Measurements from ENCODE around the gene TLE1. TPM values are rescaled to one million over a fixed set of nuclear protein-coding genes. Genes with fewer than 3 reads are reported as not detected.
"Not testable (repeated sequence)": the region's sequence is repeated elsewhere in the genome, so short reads cannot be mapped to it uniquely, and the experiment has no call there.

TLE1 gene
- total RNA-seq, 1 donor from 2014 or later, result 0.47 TPM

DNA sequence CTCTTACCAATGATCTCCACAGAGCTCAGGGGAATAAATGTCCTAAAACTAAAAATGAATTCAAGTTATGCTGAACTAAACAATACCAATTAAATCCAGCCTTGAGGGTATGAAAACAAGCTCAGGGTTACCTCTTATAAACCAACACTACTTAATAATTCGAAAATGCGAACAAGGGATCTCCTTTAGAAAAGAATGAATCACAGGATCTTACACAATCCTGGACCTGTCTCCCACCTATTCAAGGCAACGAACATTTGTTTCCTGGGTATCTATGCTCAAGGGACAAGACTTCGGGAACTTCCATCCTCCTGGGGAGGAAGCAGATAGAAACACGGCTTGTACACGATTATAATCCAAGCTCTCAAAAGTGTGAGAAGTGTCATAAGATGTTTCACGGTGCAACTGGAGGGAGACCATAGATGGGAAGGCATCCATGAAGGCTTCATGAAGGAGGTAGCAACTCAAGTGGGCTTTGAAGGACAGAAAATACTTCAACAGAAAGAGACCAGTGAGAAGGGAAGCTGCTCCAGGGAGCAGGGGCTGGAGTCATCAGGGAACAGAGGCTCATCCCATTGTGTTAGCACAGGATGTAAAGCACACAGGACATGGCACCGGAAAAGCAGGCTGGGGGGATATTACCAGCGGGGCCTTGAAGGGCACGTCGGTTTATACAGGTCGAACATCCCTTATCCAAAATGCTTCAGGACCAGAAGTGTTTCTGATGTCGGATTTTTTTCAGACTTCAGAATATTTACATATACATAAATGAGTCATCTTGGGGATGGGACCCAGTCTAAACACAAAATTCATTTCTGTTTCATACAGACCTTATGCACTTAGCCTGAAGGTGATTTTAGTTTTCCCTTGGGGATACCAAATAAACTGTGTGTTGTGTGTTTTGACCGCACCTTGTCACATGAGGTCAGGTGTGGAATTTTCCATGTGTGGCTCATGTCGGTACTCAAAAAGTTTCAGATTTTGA, 87.4 kb downstream of the TLE1 start:
- intact Hi-C loops (cut with micrococcal nuclease), result no loop called here

DNA sequence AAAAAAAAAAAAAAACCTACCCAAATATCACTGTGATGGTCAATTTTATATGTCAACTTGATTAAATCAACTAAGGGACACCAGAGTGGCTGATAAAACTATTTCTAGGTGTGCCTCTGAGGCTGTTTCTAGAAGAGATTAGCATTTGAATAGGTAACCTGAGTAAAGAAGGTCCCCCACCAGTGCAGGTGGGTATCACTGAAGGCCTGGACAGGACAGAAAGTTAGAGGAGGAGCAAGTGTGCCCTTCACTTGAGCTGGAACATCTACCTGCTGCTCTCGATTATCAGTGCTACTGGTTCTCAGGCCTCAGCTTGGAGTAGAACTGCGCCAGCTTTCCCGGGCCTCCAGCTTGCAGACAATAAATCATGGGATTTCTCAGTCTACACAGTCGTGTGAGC, 88.7 kb downstream of the TLE1 start:
- intact Hi-C loops (cut with micrococcal nuclease), result no loop called here

DNA sequence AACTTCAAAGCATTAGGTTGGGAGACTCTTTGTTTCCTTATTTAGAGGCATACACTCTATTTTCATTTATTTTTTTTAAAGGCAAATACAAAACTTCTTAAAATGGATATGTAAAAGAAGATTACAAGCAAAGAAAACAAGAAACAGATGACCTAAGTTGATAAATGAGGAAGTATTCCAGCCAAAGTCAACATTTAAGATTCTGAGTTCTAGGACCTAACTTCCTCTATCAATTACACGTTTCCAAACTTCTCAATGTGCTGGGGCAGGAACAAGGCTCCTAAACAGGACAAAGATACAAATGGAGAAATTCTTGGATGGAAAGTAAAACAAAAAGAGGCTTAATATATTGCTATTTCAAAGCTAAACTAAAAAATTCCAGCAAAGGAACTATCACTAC, 89.5 kb downstream of the TLE1 start:
- intact Hi-C loops (cut with micrococcal nuclease), result no loop called here

DNA sequence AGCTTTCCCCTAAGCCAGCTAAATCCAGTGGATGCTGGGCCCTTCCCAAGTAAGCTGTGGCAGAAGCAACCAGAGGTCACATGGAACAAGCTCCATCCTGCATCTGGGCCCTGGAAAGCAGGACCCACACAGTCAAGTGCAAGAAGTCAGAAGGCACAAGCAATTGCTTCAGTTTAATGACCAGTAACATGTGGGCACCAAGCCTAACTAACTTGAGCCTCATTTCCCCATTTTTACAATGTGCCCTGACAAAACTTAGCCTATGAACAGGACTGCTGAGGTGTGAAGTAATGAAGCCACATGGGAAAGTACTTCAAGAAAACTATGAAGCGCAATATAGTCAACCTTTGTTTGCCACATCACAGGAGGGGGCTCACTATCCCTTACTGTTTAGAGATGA, 90.5 kb downstream of the TLE1 start:
- intact Hi-C loops (cut with micrococcal nuclease), result no loop called here

DNA sequence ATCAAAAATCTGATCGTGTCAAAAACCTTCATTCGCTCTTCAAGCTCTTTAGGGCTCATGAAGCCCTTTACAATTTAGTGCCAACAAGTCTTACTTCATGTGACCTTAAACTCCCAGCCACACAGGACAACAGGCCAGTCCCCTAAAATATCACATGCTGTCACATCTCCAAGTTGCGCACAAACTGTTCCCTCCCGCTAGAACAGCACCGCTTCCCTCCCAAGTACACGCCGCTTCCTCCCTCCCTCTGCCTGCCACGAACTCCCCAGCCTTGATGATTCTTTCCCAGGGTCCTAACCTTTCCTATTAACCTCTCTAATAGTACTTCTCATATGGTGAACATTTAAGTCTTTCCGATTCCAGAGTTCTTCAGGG, 91.2 kb downstream of the TLE1 start:
- intact Hi-C loops (cut with micrococcal nuclease), result no loop called here

DNA sequence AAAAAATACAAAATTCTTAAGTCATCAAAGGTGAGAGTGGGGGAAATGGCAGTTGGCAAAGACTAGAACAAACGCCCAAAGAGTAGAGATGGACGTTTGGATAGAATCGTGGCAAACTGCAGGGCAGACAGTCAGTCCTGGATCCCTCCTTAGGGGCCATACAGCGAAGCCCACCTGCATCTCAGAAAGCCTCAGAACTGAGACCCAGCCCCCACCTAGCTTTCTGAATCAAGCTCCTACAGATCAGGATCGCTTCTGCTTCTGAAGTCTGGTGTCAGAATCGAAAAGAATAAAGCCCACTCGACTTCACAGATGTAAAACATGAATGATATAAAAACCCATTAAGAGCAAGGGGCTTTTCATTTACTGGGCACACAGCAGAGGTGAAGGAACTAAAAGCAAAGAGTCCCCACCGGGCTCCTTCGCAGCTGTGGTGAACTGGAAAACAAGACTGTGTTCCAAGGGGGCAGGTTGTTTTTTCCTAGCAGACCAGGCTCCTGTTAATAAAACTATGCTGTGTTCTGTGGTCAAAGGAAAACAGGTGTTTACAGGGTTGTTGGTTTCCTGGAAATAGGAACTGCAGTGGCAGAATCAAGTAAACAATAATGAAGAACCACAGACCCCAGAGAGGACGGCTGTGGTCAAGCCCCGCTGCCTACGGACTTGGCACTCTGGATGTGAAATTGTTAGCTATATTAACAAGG, 91.8 kb downstream of the TLE1 start:
- intact Hi-C loops (cut with micrococcal nuclease), result no loop called here

DNA sequence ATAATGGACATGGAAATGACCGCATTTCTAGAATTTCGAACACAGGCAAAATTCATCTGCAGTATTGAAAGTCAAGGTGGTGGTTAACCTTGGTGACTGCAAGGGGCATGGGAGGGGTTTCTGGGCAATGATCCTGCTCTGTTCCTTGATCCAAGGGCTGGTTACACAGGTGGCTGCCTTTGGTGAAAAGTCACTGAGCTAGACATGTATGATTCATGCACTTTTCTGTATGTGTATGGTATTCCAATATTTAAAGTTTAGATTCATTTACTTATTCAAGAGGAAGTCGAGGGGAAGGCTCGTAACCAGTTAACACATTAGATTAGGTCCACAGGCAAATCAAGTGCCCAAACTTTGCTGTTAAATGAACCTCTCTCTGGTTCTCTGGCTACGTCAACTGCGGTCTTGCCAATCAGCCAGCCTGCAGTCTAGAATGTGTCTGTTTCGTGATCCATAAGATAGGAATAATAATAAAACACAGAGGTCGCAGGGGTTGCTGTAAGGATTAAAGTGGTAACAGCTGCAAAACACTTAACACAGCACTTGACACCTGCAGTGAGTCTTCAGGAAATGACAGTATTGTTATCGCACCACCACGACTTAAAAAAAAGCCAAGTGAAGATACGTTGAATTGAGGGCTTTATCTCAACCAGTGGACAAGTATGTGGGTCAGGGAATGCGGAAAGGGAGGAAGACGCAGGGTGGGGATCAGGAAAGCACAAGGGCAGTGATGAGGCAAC, 92.5 kb downstream of the TLE1 start:
- intact Hi-C loops (cut with micrococcal nuclease), result no loop called here

DNA sequence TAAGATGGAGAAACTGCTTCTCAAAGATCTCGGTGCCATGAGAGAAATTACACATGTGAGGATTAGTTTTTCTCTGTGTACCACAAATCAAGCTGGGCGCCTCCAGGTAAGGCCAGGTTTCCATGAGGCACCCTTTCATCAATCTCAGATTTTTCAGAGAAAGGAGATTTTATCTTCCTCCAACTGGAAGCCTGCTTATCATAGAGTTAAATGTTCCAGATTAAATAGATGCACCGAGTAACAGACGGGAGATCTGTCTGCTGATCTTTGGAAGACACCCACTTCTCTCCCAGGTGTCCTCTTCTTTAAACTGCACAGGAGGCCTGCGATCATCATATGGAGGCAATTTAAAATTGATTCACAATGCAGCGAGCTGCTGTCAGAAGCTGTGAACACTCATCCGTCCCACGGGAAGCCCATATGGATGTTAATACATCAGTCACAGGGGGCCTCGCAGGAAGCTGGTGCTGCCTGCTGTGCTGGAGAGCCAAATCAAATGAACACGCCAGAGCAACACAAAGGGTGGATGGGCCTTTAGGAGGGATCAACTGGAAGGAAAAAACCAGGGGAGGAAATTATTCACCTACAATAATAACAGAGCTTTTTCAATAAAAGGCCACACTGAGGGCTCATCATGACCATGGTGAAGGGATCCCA, 93.3 kb downstream of the TLE1 start:
- intact Hi-C loops (cut with micrococcal nuclease), result no loop called here

DNA sequence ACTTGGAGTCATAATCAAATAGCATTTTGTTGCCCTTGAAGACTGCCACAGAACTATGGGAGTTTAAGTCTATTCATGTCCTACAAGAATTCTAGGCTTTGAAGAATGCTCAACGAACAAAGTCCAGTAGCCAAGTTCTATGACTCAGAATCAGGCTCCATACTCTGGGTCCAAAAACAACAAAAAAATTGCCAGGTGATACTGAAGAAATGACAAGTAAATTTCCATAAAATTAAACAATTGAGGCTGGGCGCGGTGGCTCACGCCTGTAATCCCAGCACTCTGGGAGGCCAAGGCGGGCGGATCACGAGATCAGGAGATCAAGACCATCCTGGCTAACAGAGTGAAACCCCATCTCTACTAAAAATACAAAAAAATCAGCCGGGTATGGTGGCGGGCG, 94.1 kb downstream of the TLE1 start:
- intact Hi-C loops (cut with micrococcal nuclease), result not testable (repeated sequence)

DNA sequence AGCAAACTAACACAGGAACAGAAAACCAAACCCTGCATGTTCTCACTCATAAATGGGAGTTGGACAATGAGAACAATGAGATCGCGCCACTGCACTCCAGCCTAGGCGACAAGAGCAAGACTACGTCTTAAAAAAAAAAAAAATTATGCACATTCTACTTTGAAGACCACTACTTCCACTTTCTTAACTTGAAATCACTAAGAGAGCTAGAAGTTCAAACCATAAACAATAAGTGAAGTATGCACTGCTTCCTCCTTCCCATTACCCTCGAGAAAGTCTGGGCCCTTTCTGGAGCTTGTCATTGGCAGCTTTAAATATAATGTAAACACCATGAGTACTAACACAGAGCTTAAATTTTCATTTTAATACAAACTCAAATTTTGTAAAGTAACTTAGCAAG, 94.9 kb downstream of the TLE1 start:
- intact Hi-C loops (cut with micrococcal nuclease), result no loop called here

DNA sequence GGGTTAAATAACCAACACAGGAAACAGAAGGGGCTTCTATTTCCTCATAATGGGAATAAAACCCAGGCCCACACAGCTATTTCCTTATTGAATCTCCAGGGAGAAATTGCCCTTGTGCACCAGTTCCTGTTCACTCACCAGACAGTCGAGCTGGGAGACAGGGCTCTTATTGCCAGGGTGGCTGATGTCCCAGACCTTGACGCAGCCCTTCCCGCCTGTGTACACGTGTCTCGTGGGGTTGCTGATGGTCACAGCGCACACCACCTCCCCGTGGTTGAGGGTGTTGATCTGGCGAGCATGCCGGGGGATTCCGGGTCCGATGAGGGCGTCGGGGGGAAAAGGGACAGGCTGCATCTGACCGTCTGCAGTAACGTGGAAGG, 96.5 kb downstream of the TLE1 start:
- intact Hi-C loops (cut with micrococcal nuclease), result no loop called here

DNA sequence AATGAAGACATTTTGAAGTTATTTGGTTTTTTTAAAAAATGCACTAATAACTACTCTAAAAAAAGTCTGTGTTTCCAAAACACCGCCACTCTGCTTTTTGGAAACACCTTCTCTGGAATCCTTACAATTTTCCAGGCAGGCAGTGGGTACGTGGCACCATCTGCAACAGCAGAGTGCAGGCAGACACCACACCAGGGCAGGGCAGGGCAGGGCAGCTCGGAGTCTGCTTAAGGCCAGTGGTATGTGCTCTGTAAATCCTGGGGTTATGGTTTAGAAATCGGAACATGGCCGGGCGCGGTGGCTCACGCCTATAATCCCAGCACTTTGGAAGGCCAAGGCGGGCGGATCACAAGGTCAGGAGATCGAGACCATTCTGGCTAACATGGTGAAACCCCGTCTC, 97.6 kb downstream of the TLE1 start:
- intact Hi-C loops (cut with micrococcal nuclease), result no loop called here

DNA sequence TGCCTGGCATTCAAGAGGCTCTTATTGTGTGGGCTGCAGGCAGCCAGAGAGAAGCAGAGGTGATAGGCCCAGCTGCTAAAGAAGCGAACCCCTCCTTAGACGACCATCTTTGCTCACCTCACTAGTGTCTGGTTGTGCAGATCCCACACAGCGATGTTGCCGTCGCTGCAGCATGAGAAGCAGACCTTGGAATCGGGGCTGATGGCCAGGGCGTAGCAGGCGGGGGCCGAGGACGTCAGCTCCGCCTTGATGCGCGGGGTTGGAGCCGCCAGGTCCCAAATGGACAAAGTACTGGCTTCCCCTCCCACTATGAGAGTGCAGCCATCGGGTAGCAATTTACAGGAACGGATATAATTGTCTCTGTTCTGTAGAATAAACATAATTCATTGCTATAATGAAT, 98.7 kb downstream of the TLE1 start:
- intact Hi-C loops (cut with micrococcal nuclease), result no loop called here

DNA sequence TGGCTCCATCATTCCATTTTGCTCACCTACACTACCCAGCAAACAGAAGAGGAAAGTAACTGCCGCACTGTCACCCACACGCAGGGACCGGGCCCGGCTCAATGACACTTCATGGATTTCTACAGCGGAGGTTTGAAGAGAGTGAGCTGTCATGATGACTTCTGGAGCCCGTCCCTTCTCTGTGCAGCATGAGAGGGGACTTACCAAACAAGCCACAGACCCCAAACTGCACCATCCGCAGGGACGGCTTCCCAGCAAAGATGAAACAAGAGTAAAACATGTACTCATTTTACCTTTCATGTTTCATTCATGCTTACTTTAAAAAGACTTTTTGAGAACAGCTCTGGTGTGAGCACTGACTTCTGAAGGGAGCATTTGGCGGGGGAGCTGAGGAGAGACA, 99.5 kb downstream of the TLE1 start:
- intact Hi-C loops (cut with micrococcal nuclease), result no loop called here

DNA sequence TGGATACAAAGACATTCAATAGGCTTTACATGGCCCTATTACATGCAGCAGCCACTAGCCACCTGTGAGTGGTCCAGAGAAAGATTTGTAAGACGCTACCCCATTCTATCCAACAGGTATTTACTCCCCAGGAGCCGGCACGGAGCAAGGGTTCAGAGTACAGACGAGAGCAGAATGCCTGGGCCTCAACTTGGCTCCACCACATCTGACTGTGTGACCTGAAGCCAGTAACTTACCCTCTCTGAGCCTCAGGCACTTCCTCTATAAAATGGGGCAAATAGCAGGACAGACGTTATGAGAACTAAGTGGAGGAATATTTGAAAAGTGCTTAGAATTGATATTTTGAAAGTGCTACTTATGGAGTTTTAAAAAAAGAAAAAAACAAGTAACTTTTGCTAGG, 100.0 kb downstream of the TLE1 start:
- intact Hi-C loops (cut with micrococcal nuclease), result no loop called here

DNA sequence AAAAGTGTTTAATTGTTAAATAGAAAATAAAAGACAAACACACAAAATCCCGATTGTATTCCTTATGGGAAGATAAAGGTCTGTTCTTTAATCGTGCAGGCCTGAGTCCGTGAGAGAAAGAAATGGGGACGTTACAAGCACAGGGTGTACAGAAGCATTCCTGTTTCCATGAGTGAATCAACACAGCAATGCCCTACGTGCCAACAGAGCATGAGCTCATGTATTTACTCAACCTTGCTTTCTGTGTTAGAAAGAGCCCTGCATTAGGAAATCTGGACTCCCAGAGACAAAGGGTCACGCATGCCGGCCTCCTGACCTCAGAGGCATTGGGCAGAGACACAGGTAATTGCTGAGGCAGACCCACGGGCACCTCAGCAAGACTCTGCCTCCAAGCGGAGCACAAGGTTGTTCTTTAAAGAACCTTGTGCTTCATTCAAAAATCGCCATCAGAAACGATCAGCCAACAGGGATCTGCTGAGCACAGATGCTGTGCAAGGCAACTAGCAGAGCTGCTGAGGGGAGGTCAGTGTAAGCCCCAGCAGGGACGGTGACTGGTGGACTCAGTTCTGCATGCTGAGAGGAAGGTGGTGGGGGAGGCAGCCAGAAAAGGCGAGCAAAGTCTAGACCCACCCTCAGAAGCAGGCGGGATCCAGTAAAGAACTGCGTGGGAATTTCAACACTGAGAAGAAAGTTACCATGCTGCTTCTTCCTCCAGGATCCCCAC, 101.0 kb downstream of the TLE1 start:
- intact Hi-C loops (cut with micrococcal nuclease), result no loop called here

DNA sequence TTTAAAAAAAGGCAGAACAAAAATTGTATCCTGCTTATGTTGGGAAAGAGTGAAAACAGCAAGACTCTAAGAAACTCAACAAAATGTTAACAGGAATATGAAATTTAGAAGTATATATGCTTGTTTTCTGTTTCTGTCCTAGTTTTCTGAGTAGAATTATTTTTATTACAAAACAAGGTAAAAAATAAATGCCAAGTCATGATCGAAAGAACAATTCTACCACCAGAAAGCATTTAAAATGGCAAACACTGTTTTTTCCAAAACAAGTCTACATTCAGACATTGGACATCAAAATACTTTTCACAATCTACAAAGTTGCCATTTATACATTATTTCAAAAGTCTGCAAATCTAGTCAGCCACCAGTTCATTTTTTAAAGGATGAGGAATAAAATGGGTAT, 102.6 kb downstream of the TLE1 start:
- intact Hi-C loops (cut with micrococcal nuclease), result no loop called here

DNA sequence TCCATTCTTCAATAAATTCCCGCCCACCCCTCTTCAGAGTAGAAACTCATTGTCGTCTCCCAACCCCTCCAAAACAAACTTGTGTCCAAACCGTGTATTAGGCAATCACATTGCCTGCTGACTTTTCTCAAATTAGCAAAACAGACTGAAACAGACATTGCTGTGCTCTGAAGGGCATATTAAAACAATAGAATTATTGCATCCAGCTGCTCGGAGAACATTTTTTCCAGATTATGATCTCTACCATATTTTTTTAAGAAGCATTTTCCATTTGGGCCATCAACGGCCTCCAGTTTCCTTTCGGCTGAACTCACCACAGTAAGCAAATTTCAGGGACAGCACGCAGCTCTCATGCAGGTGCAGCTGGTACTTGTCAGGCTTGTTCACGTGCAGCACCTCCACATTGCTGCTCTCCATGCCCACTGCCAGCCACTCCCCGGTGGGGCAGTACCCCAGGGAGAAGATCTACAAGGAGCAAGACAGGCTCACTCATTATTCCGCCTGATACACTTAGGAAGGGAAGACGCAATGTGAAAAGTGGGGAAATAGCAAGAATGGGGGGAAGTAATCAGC, 104.1 kb downstream of the TLE1 start:
- intact Hi-C loops (cut with micrococcal nuclease), result no loop called here

DNA sequence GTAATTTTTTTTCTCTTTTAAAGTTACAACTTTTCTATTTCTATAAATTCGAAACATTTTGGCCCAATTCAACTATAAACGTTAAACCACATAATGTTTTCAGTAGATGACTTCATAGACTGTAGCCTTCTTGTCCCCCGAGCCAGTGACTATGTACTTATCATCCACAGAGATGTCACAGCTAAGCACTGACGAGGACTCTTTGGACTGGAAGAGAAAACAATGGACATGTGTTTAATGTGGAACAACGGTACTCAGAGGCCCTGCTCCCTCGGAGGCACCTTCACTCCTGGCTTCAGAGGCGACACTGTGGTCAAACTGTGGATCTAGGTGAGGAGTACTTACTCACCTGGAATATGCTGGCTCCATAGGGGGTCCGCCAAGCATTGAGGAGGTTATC, 105.2 kb downstream of the TLE1 start:
- intact Hi-C loops (cut with micrococcal nuclease), result no loop called here

DNA sequence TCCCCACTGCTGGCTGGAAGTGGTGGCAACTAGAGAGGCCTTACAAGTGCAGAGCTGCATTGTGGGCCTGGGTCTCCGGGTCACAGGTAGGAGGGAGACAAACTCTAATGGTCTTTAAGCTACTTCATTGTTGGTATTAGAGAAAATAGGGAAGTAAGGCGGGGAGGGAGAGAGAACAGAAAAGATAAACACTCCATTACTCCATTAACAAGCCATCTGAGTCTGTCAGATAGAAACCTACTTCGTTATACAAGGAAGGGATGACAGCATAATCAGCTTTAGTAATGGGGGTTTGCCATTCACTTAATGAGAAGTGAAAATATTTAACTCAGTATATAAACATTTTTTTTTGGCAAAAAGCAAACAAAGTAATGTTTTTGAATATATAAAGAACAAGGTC, 107.4 kb downstream of the TLE1 start:
- intact Hi-C loops (cut with micrococcal nuclease), result no loop called here

DNA sequence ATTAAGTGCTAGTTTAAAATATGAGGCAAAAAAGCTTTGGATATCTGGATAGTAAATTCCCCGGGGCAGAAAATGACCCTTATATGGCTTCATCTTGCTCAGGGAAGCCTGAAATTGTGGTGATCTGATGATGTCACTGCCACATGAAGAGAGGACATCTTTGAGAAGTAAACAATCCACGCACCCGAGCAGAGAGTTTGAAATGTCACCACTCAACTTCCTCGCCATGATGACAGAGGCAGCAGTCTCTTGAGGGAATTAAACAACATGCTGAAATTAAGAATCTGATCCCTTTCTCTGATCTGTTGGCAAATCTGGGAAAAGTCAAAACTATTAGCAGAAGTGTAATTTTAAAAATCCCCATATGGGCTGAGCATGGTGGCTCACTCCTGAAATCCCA, 110.0 kb downstream of the TLE1 start:
- intact Hi-C loops (cut with micrococcal nuclease), result no loop called here
